Measurements from ENCODE around the gene DHH. TPM values are rescaled to one million over a fixed set of nuclear protein-coding genes. Genes with fewer than 3 reads are reported as not detected.
A peak's percentile ranks its signal among the peaks of the same experiment; 100 is the strongest.

DHH gene
- total and polyA plus RNA-seq, 9 of the 15 experiments (the other 6 are each of a cell fraction or from before 2014, with no cell fraction given): 0.07 to 2.6 (median 0.54) TPM

GRCh38 chr12:49131051-49131893 lies 36.7 kb upstream of the DHH start, which contains the start of gene TUBA1B (continued):
- no peak for TF ChIP-seq CC2D1A (IDR thresholded peaks at IDR 0.05)
- TF ChIP-seq, protein P1, sequence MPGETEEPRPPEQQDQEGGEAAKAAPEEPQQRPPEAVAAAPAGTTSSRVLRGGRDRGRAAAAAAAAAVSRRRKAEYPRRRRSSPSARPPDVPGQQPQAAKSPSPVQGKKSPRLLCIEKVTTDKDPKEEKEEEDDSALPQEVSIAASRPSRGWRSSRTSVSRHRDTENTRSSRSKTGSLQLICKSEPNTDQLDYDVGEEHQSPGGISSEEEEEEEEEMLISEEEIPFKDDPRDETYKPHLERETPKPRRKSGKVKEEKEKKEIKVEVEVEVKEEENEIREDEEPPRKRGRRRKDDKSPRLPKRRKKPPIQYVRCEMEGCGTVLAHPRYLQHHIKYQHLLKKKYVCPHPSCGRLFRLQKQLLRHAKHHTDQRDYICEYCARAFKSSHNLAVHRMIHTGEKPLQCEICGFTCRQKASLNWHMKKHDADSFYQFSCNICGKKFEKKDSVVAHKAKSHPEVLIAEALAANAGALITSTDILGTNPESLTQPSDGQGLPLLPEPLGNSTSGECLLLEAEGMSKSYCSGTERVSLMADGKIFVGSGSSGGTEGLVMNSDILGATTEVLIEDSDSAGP (CRISPR knock-in tag; IDR thresholded peaks at IDR 0.05): peak; percentile 58; the same call in 1 of the 2 replicates
- 0 out of 2 replicates have a peak, but pooled peaks have one; percentile 3 for TF ChIP-seq NFE2 (IDR thresholded peaks at IDR 0.05; ENCODE audit: low read depth)
- TF ChIP-seq ZNF780A (CRISPR knock-in tag; IDR thresholded peaks at IDR 0.05): no peak
- TF ChIP-seq GTF2E2 (tag; IDR thresholded peaks at IDR 0.05): peak; percentile 91
- no peak for TF ChIP-seq TFAM (CRISPR knock-in tag; conservative IDR thresholded peaks at IDR 0.05)
- no peak for TF ChIP-seq STAT5B (CRISPR knock-in tag; IDR thresholded peaks at IDR 0.05)
- TF ChIP-seq, protein P2, sequence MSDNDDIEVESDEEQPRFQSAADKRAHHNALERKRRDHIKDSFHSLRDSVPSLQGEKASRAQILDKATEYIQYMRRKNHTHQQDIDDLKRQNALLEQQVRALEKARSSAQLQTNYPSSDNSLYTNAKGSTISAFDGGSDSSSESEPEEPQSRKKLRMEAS (CRISPR knock-in tag; IDR thresholded peaks at IDR 0.05): no peak; the same call in 1 of the 2 replicates
- TF ChIP-seq, protein P3, sequence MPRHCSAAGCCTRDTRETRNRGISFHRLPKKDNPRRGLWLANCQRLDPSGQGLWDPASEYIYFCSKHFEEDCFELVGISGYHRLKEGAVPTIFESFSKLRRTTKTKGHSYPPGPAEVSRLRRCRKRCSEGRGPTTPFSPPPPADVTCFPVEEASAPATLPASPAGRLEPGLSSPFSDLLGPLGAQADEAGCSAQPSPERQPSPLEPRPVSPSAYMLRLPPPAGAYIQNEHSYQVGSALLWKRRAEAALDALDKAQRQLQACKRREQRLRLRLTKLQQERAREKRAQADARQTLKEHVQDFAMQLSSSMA (CRISPR knock-in tag; IDR thresholded peaks at IDR 0.05): peak; percentile 17; the same call in 1 of the 2 replicates
- peak; percentile 98 for TF ChIP-seq MTA3 (IDR thresholded peaks at IDR 0.05; ENCODE audit: borderline replicate concordance)
- TF ChIP-seq SOX6 (IDR thresholded peaks at IDR 0.05): no peak
- no peak for TF ChIP-seq ZNF280A (IDR thresholded peaks at IDR 0.05; ENCODE audit: low read depth, partially characterized antibody)
- TF ChIP-seq SMARCA5 (IDR thresholded peaks at IDR 0.05): no peak; the same call in 1 of the 2 replicates
- no peak for TF ChIP-seq ATF1 (CRISPR knock-in tag; IDR thresholded peaks at IDR 0.05)
- no peak for TF ChIP-seq ATF1 (tag; IDR thresholded peaks at IDR 0.05)
- TF ChIP-seq NFRKB (IDR thresholded peaks at IDR 0.05; ENCODE audit: low read depth): peak; percentile 80
- peak; percentile 92 for TF ChIP-seq PHB (CRISPR knock-in tag; IDR thresholded peaks at IDR 0.05)
- TF ChIP-seq ZNF589 (CRISPR knock-in tag; IDR thresholded peaks at IDR 0.05; ENCODE audit: low read depth): no peak
- no peak for TF ChIP-seq TOE1 (IDR thresholded peaks at IDR 0.05; ENCODE audit: borderline replicate concordance)
- no peak for TF ChIP-seq TOE1 (CRISPR knock-in tag; IDR thresholded peaks at IDR 0.05; ENCODE audit: borderline replicate concordance, low read depth)
- TF ChIP-seq ZBTB9 (CRISPR knock-in tag; IDR thresholded peaks at IDR 0.05): no peak; the same call in 1 of the 2 replicates
- peak; percentile 92; the same call in 1 of the 2 replicates for TF ChIP-seq ILF3 (IDR thresholded peaks at IDR 0.05; ENCODE audit: borderline replicate concordance)
- no peak for TF ChIP-seq C11orf30 (IDR thresholded peaks at IDR 0.05; ENCODE audit: low read depth)
- no peak for TF ChIP-seq PHTF2 (CRISPR knock-in tag; IDR thresholded peaks at IDR 0.05)
- TF ChIP-seq NFYB (IDR thresholded peaks at IDR 0.05; ENCODE audit: extremely low read depth, insufficient read length): no peak
- TF ChIP-seq PML (IDR thresholded peaks at IDR 0.05; ENCODE audit: low read length): peak; percentile 97
